K562 (cell line): ENCODE measurements around the gene ALDH16A1. TPM values are rescaled to one million over a fixed set of nuclear protein-coding genes. Genes with fewer than 3 reads are reported as not detected.

ENCODE experiments used
- ATAC-seq: fragments of 200-7000 bp; cut with Tn5 transposase; 3 replicates; pipeline ENCODE4 v1.9.1; 2020; ENCODE audit warnings: moderate library complexity
- BruUV-seq: library from RNA; stranded (reverse); fragments of 400-500 nt; replicated peaks from 2 replicates; lab custom pipeline; 2021; lab: Mats Ljungman, UMichigan
- CTCF ChIA-PET: fragments of 300-600 bp; formaldehyde crosslinking; extraction: SDS; loops from one replicate; lab custom pipeline; 2021; ENCODE audit warnings: low intra/inter-chr PET ratio; lab: Yijun Ruan, JAX
- POLR2A ChIA-PET: fragments of 300-600, 350-650 bp; sonication (Branson Sonifier 250); formaldehyde crosslinking; extraction: SDS; loops from one replicate; lab custom pipeline; 2021; ENCODE audit warnings: antibody characterized with exemption, inconsistent platforms; lab: Yijun Ruan, JAX
- DNase-seq, 4 experiments: peaks; one replicate each; pipeline versions ENCODE4 v3.0.0 to v3.0.0-alpha.2; 2011 to 2018; ENCODE audit warnings: low spot score in 3 of 4, mixed read lengths in 3 of 4; ENCODE audit errors: extremely low read depth in 1 of 4
- FAIRE-seq: peaks from 2 replicates; lab custom pipeline; 2011; peaks lifted over from hg19 to GRCh38; lab: Jason Lieb, UNC
- H2AFZ ChIP-seq: 2 replicates; pipeline ENCODE4 v1.6.0; 2011; ENCODE audit warnings: low read depth, low read length, control low read depth, inconsistent platforms
- H3K27ac ChIP-seq: fragments of 200-600 bp; 3 replicates; pipeline ENCODE4 v1.8.0; 2011; ENCODE audit warnings: low read depth, mild to moderate bottlenecking, control low read depth, inconsistent platforms, low read length, moderate library complexity, mixed read lengths; ENCODE audit errors: extremely low read depth
- H3K27me3 ChIP-seq, 2 experiments: fragments of 300-600 bp in 1 of 2; 2 replicates in 1 of 2; 3 replicates in 1 of 2; pipeline versions ENCODE4 v1.6.0 to v1.8.0; 2011; ENCODE audit warnings: inconsistent platforms in 2 of 2, low read length in 2 of 2, mild to moderate bottlenecking in 1 of 2, mixed read lengths in 1 of 2, moderate library complexity in 1 of 2; ENCODE audit not compliant: control insufficient read depth in 2 of 2, insufficient read depth in 2 of 2
- H3K36me3 ChIP-seq: fragments of 300-600 bp; 3 replicates; pipeline ENCODE4 v1.8.0; 2011; ENCODE audit warnings: mild to moderate bottlenecking, low read length, inconsistent platforms; ENCODE audit not compliant: control insufficient read depth, insufficient read depth
- H3K4me1 ChIP-seq, 2 experiments: fragments of 200-600 bp in 1 of 2; replicated peaks in 1 of 2; 2 replicates in 1 of 2; 3 replicates in 1 of 2; pipeline versions ENCODE4 v1.5.1 to v1.8.0; 2011; ENCODE audit warnings: inconsistent platforms in 2 of 2, low read length in 2 of 2, mild to moderate bottlenecking in 1 of 2, mixed read lengths in 1 of 2, moderate library complexity in 1 of 2; ENCODE audit not compliant: control insufficient read depth in 2 of 2, insufficient read depth in 2 of 2
- H3K4me2 ChIP-seq: 2 replicates; pipeline ENCODE4 v1.6.1; 2011; ENCODE audit warnings: low read length, control low read depth, inconsistent platforms, mixed read lengths; ENCODE audit not compliant: insufficient read depth
- H3K4me3 ChIP-seq: fragments of 200-600 bp; sonication (generic), shearing (Covaris generic); 2 replicates; pipeline ENCODE4 v1.5.1; 2016; ENCODE audit warnings: control low read depth, inconsistent platforms
- H3K79me2 ChIP-seq: fragments of 200-600 bp; 3 replicates; pipeline ENCODE4 v1.8.0; 2011; ENCODE audit warnings: low read length, inconsistent platforms; ENCODE audit not compliant: control insufficient read depth, insufficient read depth
- H3K9ac ChIP-seq, 2 experiments: 2 replicates each; pipeline versions ENCODE4 v1.6.0 to v1.6.1; 2011; ENCODE audit warnings: low read depth in 2 of 2, low read length in 2 of 2, control low read depth in 1 of 2, inconsistent platforms in 1 of 2, mild to moderate bottlenecking in 1 of 2, mixed read lengths in 1 of 2; ENCODE audit not compliant: insufficient read depth in 1 of 2
- H3K9me1 ChIP-seq: one replicate; pipeline ENCODE4 v1.6.0; 2011; ENCODE audit warnings: inconsistent platforms, mild to moderate bottlenecking, low read length, moderate library complexity; ENCODE audit not compliant: control insufficient read depth, insufficient read depth
- H3K9me3 ChIP-seq: replicated peaks from 2 replicates; pipeline ENCODE4 v1.5.1; 2011; ENCODE audit warnings: low read depth, low read length, inconsistent platforms; ENCODE audit not compliant: control insufficient read depth, insufficient read depth
- H4K20me1 ChIP-seq: replicated peaks from 2 replicates; pipeline ENCODE4 v1.6.1; 2011; ENCODE audit warnings: low read length, inconsistent platforms, mixed read lengths; ENCODE audit not compliant: control insufficient read depth, insufficient read depth
- BCOR ChIP-seq: fragments of 450-650 bp; IDR thresholded peaks from 2 replicates; pipeline ENCODE4 v1.6.1; 2016
- IRF2 ChIP-seq: sonication (generic); formaldehyde crosslinking; IDR thresholded peaks from 2 replicates; pipeline ENCODE4 v1.8.1; 2022; ENCODE audit warnings: mild to moderate bottlenecking, missing genetic modification reagents
- JUN ChIP-seq, 2 experiments: sonication (generic) in 1 of 2; formaldehyde crosslinking in 1 of 2; IDR thresholded peaks; 2 replicates each; pipeline versions ENCODE4 v1.6.1 to v1.8.0; 2012 to 2022; ENCODE audit warnings: borderline replicate concordance in 2 of 2, mild to moderate bottlenecking in 2 of 2, improper control_type of control experiment in 1 of 2, low read depth in 1 of 2, low read length in 1 of 2, missing genetic modification reagents in 1 of 2
- NFIC ChIP-seq: fragments of 450-650 bp; IDR thresholded peaks from 2 replicates; pipeline ENCODE4 v1.6.1; 2017; ENCODE audit warnings: mild to moderate bottlenecking, inconsistent platforms
- ZNF121 ChIP-seq: sonication (generic); formaldehyde crosslinking; conservative IDR thresholded peaks from 2 replicates; pipeline ENCODE4 v1.8.0; 2022; ENCODE audit warnings: missing genetic modification reagents
- WGBS: fragments of 100-300 bp; shearing (Covaris generic); methylation state at CpG from one replicate; pipeline ENCODE4 v1.1.6; 2016; ENCODE audit warnings: low coverage, mixed read lengths; ENCODE audit not compliant: insufficient coverage; ENCODE audit errors: missing lambda C conversion rate; 5-methylcytosine and 5-hydroxymethylcytosine counted together
- in situ Hi-C: fragments of 300-500 bp; cut with MboI; formaldehyde crosslinking; loops from 4 replicates; pipeline ENCODE4 v1.15.0; 2018; ENCODE audit warnings: inconsistent platforms, mixed read lengths
- intact Hi-C: fragments of 100-400 bp; cut with micrococcal nuclease; formaldehyde crosslinking; loops from 2 replicates; pipeline ENCODE4 v1.14.2; 2022
- polyA plus RNA-seq, 8 experiments: library from polyadenylated mRNA; depleted of rRNA in 4 of 8; stranded (reverse) in 5 of 8; unstranded in 3 of 8; fragments of >200 nt; fragmentation: Nextera tagmentation in 2 of 8; fragmentation: Illumina TruSeq in 1 of 8; extraction: Ambion mirVana in 2 of 8; extraction: Trizol in 1 of 8; gene quantifications; 2 replicates each; pipeline versions ENCODE4 v1.2.1 to v1.2.3, GENCODE V29; 2011 to 2014; ENCODE audit warnings: inconsistent platforms in 1 of 8, missing spikeins in 1 of 8
- total RNA-seq, 7 experiments: library from RNA; depleted of rRNA in 6 of 7; stranded (reverse); fragments of >200 nt in 6 of 7; fragmentation: Illumina TruSeq in 2 of 7; extraction: Trizol in 2 of 7; gene quantifications; 2 replicates each; pipeline versions ENCODE4 v1.2.1 to v1.2.3, GENCODE V29; 2011 to 2021; ENCODE audit warnings: low replicate concordance in 1 of 7

The ALDH16A1 gene
- total and polyA plus RNA-seq, 9 of the 15 experiments (the other 6 are each of a cell fraction or from before 2014, with no cell fraction given), result 2.2 to 52.2 (median 7.6) TPM

DNA sequence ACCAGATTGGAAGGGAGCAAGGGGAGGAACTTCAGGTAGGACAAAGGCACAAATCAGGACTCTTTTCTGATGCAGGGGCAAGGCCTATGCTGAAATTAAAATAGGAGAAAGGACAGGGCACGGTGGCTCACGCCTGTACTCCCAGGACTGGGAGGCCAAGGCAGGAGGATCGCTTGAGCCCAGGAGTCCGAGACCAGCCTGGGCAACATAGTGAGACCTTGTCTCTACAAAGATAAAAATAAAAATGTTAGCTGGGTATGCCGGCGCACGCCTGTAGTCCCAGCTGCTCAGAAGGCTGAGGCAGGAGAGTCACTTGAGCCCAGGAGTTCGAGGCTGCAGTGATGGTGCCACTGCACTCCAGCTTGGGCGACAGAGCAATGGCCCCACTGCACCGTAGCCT, 17.4 kb upstream of the ALDH16A1 start:
- H3K9ac ChIP-seq, result peak overlapping the region; percentile 49 to 77; a peak in 2 of 4 replicates
- no peak for DNase-seq
- WGBS, result 45% methylated on average over 7 of the region's 10 CpGs
- no peak for FAIRE-seq
- TF ChIP-seq NFIC (0 out of 2 replicates have a peak, but pooled peaks have one; percentile 30), BCOR (peak; percentile 58; the same call in 1 of the 2 replicates), ZNF121 (CRISPR knock-in tag) (peak; percentile 48; the same call in 1 of the 2 replicates), JUN (IDR thresholded peaks at IDR 0.05; ENCODE audit: borderline replicate concordance, low read depth, low read length) (no peak), JUN (CRISPR knock-in tag; IDR thresholded peaks at IDR 0.05; ENCODE audit: borderline replicate concordance) (no peak), IRF2 (CRISPR knock-in tag) (0 out of 2 replicates have a peak, but pooled peaks have one; percentile 21)
- TF ChIP-seq, all 486 proteins: peak for 4
- Histone ChIP-seq H3K9me1 (no peaks in the 10 kb centered on the region), H3K27ac (peak overlapping the region; percentile 60), H3K36me3 (no peaks in the 10 kb centered on the region), H3K27me3 (peaks cover 4 to 14% of the 10 kb centered on the region in 2 experiments; a peak in 4 of 5 replicates), H4K20me1 (no peaks in the 10 kb centered on the region), H3K4me1 (peaks cover 28 to 57% of the 10 kb centered on the region in 2 experiments; a peak in 4 of 5 replicates), H3K9me3 (no peaks in the 10 kb centered on the region), H3K4me2 (peak overlapping the region; percentile 73), H2AFZ (peak overlapping the region; percentile 93), H3K79me2 (peaks cover 6% of the 10 kb centered on the region), H3K4me3 (no peak overlapping the region)
- in situ Hi-C loops, result loop anchor here (5.0 kb wide), 1 partner anchor 43 kb away; no protein-coding TSS in a partner anchor
- POLR2A ChIA-PET, result interaction anchor here (0.7 to 1.6 kb wide), 4 partner anchors 10 to 98 kb away, joined by 3 to 6 read pairs (median 4); no protein-coding TSS in a partner anchor
- CTCF ChIA-PET, result no interaction called here
- ATAC-seq, result no peak
- BruUV-seq, result no TSS peak
- intact Hi-C loops, result no loop called here
